ENCODE data around the gene SDHB. TPM values are rescaled to one million over a fixed set of nuclear protein-coding genes. Genes with fewer than 3 reads are reported as not detected.

The SDHB gene
- total RNA-seq, 2 experiments from 2014 or later = 177 to 179 TPM

GRCh38 chr1:17002524-17002902 is 51.3 kb downstream of the SDHB start:
- H3K27me3 Mint-ChIP-seq (ENCODE audit: low read depth) = no peaks in the 10 kb centered on the region
- H3K9me3 Mint-ChIP-seq = no peaks in the 10 kb centered on the region
- CTCF ChIA-PET = interaction anchor here (0.6 kb wide), 1 partner anchor 16 kb away, joined by 3 read pairs; no protein-coding TSS in a partner anchor
- intact Hi-C loops (cut with micrococcal nuclease) = no loop called here
- H3K4me1 Mint-ChIP-seq (ENCODE audit: low read depth) = no peaks in the 10 kb centered on the region
- DNase-seq = no peak
- peaks cover 15% of the 10 kb centered on the region for H3K36me3 Mint-ChIP-seq (ENCODE audit: low read depth)
- H3K4me3 Mint-ChIP-seq = no peak overlapping the region
- H3K27ac Mint-ChIP-seq = no peak overlapping the region

DNA sequence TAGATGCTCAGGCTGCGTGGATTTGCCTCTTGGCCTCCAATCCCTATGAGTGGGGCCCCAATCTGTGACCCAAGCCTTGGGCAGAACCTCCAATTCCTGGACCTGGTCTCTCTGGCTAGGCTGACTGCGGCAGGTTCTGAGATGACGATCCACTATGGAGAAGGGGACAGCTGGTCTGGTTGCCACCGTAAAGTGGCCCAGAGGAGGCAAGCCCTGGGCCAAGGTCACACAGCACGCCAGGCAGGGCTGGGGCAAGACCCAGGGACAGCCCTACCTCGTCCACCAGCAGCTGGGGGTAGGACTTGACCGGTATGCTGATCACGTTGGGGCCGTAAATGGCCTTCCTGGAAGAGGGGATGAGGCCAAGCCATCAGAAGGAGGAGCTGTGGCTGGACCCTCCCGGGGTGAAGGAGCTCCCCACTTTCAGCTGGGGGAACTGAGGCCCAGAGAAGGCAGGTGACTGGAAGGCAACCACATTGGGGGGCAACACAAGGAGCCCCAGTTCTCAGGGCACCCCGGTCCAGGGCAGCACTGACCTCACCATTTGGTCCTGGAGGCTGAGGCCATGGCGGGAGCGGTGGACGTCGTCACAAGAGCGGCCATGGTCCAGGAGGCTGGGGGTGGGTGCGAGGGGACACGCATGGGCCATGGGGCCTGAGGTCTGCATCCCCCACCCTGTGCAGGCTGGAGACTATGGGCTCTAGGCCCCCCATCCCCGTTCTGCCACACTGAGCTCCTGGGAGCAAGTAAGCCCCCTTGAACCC is 51.9 kb downstream of the SDHB start:
- H3K36me3 Mint-ChIP-seq (ENCODE audit: low read depth) = peaks cover 18% of the 10 kb centered on the region
- H3K9me3 Mint-ChIP-seq = no peaks in the 10 kb centered on the region
- H3K4me3 Mint-ChIP-seq = no peak overlapping the region
- H3K27ac Mint-ChIP-seq = no peak overlapping the region
- no peaks in the 10 kb centered on the region for H3K27me3 Mint-ChIP-seq (ENCODE audit: low read depth)
- intact Hi-C loops (cut with micrococcal nuclease) = no loop called here
- DNase-seq = no peak
- no peaks in the 10 kb centered on the region for H3K4me1 Mint-ChIP-seq (ENCODE audit: low read depth)
- CTCF ChIA-PET = interaction anchor here (0.6 kb wide), 1 partner anchor 16 kb away, joined by 3 read pairs; no protein-coding TSS in a partner anchor

GRCh38 chr1:16999863-17000262 is 54.0 kb downstream of the SDHB start:
- no peaks in the 10 kb centered on the region for H3K4me1 Mint-ChIP-seq (ENCODE audit: low read depth)
- CTCF ChIA-PET = interaction anchor here (0.6 kb wide), 1 partner anchor 37 kb away, joined by 3 read pairs; no protein-coding TSS in a partner anchor
- H3K9me3 Mint-ChIP-seq = no peaks in the 10 kb centered on the region
- DNase-seq = no peak
- H3K27me3 Mint-ChIP-seq (ENCODE audit: low read depth) = no peaks in the 10 kb centered on the region
- H3K27ac Mint-ChIP-seq = no peak overlapping the region
- peaks cover 20% of the 10 kb centered on the region for H3K36me3 Mint-ChIP-seq (ENCODE audit: low read depth)
- intact Hi-C loops (cut with micrococcal nuclease) = no loop called here
- no peak overlapping the region for H3K4me3 Mint-ChIP-seq

- no peak for DNase-seq
- no peaks in the 10 kb centered on the region for H3K27me3 Mint-ChIP-seq (ENCODE audit: low read depth)
- no peak overlapping the region for H3K4me3 Mint-ChIP-seq
- intact Hi-C loops (cut with micrococcal nuclease) = no loop called here
- no peaks in the 10 kb centered on the region for H3K9me3 Mint-ChIP-seq
- H3K27ac Mint-ChIP-seq = no peak overlapping the region
- H3K36me3 Mint-ChIP-seq (ENCODE audit: low read depth) = peaks cover 21% of the 10 kb centered on the region
- no peaks in the 10 kb centered on the region for H3K4me1 Mint-ChIP-seq (ENCODE audit: low read depth)
- CTCF ChIA-PET = no interaction called here
Observed at GRCh38 chr1:16998589-16998988, 55.2 kb downstream of the SDHB start.

- CTCF ChIA-PET = no interaction called here
Observed at GRCh38 chr1:16996845-16997244, 57.0 kb downstream of the SDHB start.

DNA sequence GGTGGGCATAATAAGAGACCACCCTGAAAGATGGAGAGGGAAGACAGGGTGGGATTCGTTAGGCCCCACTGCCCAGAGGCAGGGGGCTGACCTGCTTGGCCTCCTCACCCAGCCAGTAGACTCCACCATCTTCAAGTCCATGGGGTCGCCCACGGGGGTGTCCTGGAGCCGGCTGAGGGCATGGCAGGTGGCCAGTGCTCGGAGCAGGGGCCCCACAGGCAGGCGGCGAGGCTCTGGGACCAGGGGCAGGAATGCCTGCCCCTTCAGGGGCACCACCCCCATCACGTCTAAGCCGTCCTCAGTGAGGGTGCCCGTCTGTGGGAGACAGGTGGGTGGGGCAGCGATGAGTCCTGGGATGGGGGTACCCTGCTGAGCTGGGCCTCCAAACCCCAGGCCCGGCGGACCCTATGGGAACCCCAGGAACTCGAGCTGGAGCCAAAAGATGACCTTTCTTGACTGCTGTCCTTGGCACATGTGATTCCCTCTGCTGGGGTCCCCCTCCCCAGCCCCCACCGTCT is 60.3 kb downstream of the SDHB start:
- intact Hi-C loops (cut with micrococcal nuclease) = no loop called here
- Mint-ChIP-seq H3K4me3 (no peak overlapping the region), H3K36me3 (ENCODE audit: low read depth) (peaks cover 15% of the 10 kb centered on the region), H3K27me3 (ENCODE audit: low read depth) (no peaks in the 10 kb centered on the region), H3K9me3 (no peaks in the 10 kb centered on the region), H3K4me1 (ENCODE audit: low read depth) (no peaks in the 10 kb centered on the region), H3K27ac (no peak overlapping the region)
- no peak for DNase-seq
- CTCF ChIA-PET = no interaction called here

More at GRCh38 chr1:16996845-16997244, 57.0 kb downstream of the SDHB start:
- H3K36me3 Mint-ChIP-seq (ENCODE audit: low read depth) = peaks cover 20% of the 10 kb centered on the region
- H3K27me3 Mint-ChIP-seq (ENCODE audit: low read depth) = no peaks in the 10 kb centered on the region
- no peak overlapping the region for H3K4me3 Mint-ChIP-seq
- no peaks in the 10 kb centered on the region for H3K9me3 Mint-ChIP-seq
- no peaks in the 10 kb centered on the region for H3K4me1 Mint-ChIP-seq (ENCODE audit: low read depth)
- intact Hi-C loops (cut with micrococcal nuclease) = no loop called here
- H3K27ac Mint-ChIP-seq = no peak overlapping the region
- DNase-seq = no peak

GRCh38 chr1:16992675-16993074 is 61.2 kb downstream of the SDHB start:
- no peaks in the 10 kb centered on the region for H3K4me1 Mint-ChIP-seq (ENCODE audit: low read depth)
- CTCF ChIA-PET = no interaction called here
- intact Hi-C loops (cut with micrococcal nuclease) = no loop called here
- DNase-seq = no peak
- H3K4me3 Mint-ChIP-seq = no peak overlapping the region
- H3K36me3 Mint-ChIP-seq (ENCODE audit: low read depth) = peaks cover 16% of the 10 kb centered on the region
- H3K27me3 Mint-ChIP-seq (ENCODE audit: low read depth) = no peaks in the 10 kb centered on the region
- H3K9me3 Mint-ChIP-seq = no peaks in the 10 kb centered on the region
- no peak overlapping the region for H3K27ac Mint-ChIP-seq

DNA sequence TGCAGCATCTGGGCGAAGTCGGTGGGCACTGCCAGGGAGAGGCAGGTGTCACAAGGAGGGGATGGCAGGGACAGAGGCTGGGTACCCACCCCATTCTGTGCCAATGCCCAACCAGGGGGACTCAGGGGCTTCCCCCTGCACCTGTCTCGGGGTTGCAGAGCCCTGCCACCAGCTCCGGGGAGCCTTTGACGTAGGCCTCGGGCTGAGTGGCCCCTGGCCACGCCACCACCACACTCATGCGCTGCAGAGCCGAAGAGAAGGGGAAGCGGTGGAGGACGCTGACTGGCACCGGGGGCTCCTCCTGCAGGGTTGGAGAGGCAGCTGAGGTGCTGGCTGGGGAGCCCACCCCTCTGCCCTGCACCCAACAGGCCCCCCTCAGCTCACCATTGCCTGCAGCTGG is 61.7 kb downstream of the SDHB start:
- Mint-ChIP-seq H3K9me3 (no peaks in the 10 kb centered on the region), H3K27ac (no peak overlapping the region), H3K36me3 (ENCODE audit: low read depth) (peaks cover 16% of the 10 kb centered on the region), H3K4me3 (no peak overlapping the region), H3K4me1 (ENCODE audit: low read depth) (no peaks in the 10 kb centered on the region), H3K27me3 (ENCODE audit: low read depth) (no peaks in the 10 kb centered on the region)
- intact Hi-C loops (cut with micrococcal nuclease) = no loop called here
- DNase-seq = no peak
- CTCF ChIA-PET = no interaction called here

- intact Hi-C loops (cut with micrococcal nuclease) = no loop called here
- Mint-ChIP-seq H3K4me3 (no peak overlapping the region), H3K27me3 (ENCODE audit: low read depth) (no peaks in the 10 kb centered on the region), H3K4me1 (ENCODE audit: low read depth) (no peaks in the 10 kb centered on the region), H3K9me3 (no peaks in the 10 kb centered on the region), H3K36me3 (ENCODE audit: low read depth) (peaks cover 16% of the 10 kb centered on the region), H3K27ac (no peak overlapping the region)
- CTCF ChIA-PET = no interaction called here
- DNase-seq = no peak
Observed at GRCh38 chr1:16991571-16991970, 62.3 kb downstream of the SDHB start.

GRCh38 chr1:16989676-16990391 is 64.0 kb downstream of the SDHB start:
- no peaks in the 10 kb centered on the region for H3K9me3 Mint-ChIP-seq
- no peaks in the 10 kb centered on the region for H3K4me1 Mint-ChIP-seq (ENCODE audit: low read depth)
- H3K36me3 Mint-ChIP-seq (ENCODE audit: low read depth) = peaks cover 15% of the 10 kb centered on the region
- CTCF ChIA-PET = interaction anchor here (0.6 to 1.2 kb wide), 2 partner anchors 23 to 29 kb away, joined by 3 to 4 read pairs; no protein-coding TSS in a partner anchor
- H3K27me3 Mint-ChIP-seq (ENCODE audit: low read depth) = no peaks in the 10 kb centered on the region
- intact Hi-C loops (cut with micrococcal nuclease) = no loop called here
- no peak overlapping the region for H3K27ac Mint-ChIP-seq
- H3K4me3 Mint-ChIP-seq = no peak overlapping the region
- no peak for DNase-seq

- intact Hi-C loops (cut with micrococcal nuclease) = no loop called here
- H3K36me3 Mint-ChIP-seq (ENCODE audit: low read depth) = peaks cover 14% of the 10 kb centered on the region
- no peaks in the 10 kb centered on the region for H3K4me1 Mint-ChIP-seq (ENCODE audit: low read depth)
- peaks cover 3% of the 10 kb centered on the region for H3K27me3 Mint-ChIP-seq (ENCODE audit: low read depth)
- no peak for DNase-seq
- no peak overlapping the region for H3K27ac Mint-ChIP-seq
- no peak overlapping the region for H3K4me3 Mint-ChIP-seq
- CTCF ChIA-PET = no interaction called here
- H3K9me3 Mint-ChIP-seq = no peaks in the 10 kb centered on the region
Observed at GRCh38 chr1:16988210-16988609, 65.6 kb downstream of the SDHB start.

GRCh38 chr1:16986962-16987361 is 66.9 kb downstream of the SDHB start:
- CTCF ChIA-PET = no interaction called here
- Mint-ChIP-seq H3K4me3 (no peak overlapping the region), H3K27ac (no peak overlapping the region), H3K27me3 (ENCODE audit: low read depth) (peaks cover 8% of the 10 kb centered on the region), H3K36me3 (ENCODE audit: low read depth) (peaks cover 14% of the 10 kb centered on the region), H3K9me3 (no peaks in the 10 kb centered on the region), H3K4me1 (ENCODE audit: low read depth) (no peaks in the 10 kb centered on the region)
- intact Hi-C loops (cut with micrococcal nuclease) = no loop called here
- no peak for DNase-seq

DNA sequence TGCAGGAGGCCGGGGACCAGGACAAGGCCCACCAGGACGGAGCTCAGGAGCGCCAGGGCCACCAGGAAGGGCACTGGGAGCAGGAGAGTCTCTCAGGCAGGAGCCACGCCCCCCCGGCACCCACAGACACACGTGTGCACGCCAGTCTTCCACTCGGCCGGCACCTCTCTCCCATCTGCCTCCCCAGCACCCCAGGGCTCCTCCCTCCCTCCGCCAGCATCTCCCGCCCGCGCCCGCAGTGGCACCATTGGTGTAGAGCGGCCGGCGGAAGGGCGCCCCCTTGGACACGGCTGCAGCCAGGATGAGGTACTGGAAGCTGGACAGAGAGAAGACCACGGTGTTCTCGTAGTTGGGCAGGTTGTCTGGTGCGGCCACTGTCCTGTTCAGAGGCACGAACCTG is 67.3 kb downstream of the SDHB start:
- no peak for DNase-seq
- Mint-ChIP-seq H3K4me3 (no peak overlapping the region), H3K4me1 (ENCODE audit: low read depth) (no peaks in the 10 kb centered on the region), H3K27me3 (ENCODE audit: low read depth) (peaks cover 8% of the 10 kb centered on the region), H3K36me3 (ENCODE audit: low read depth) (peaks cover 14% of the 10 kb centered on the region), H3K9me3 (no peaks in the 10 kb centered on the region), H3K27ac (no peak overlapping the region)
- CTCF ChIA-PET = no interaction called here
- intact Hi-C loops (cut with micrococcal nuclease) = no loop called here

Measured in activated naive CD4-positive, alpha-beta T cell treated with anti-CD3 and anti-CD28 coated beads for 36 hours (primary cell).